Measurements from ENCODE around the gene IQCF5.

GRCh38 chr3:51916418-51916817 is 41.0 kb upstream of the IQCF5 start:
- no peak for TF ChIP-seq POLR2A (IDR thresholded peaks at IDR 0.05; ENCODE audit: low read length)
- no peak for TF ChIP-seq GATA1 (IDR thresholded peaks at IDR 0.05; ENCODE audit: low read depth, low read length)

Measured in erythroblast (primary cell).